HEK293 (cell line): ENCODE data around the gene CDH23.
A peak's percentile ranks its signal among the peaks of the same experiment; 100 is the strongest.

Experiments used
- CTCF ChIA-PET: fragments of 350-600 bp; formaldehyde crosslinking; extraction: SDS; loops from one replicate; lab custom pipeline; 2021; ENCODE audit warnings: antibody characterized with exemption; lab: Yijun Ruan, JAX
- POLR2A ChIA-PET: fragments of 300-600 bp; formaldehyde crosslinking; extraction: SDS; loops from one replicate; lab custom pipeline; 2020; ENCODE audit warnings: antibody characterized with exemption, inconsistent platforms; lab: Yijun Ruan, JAX
- H3K27ac ChIP-seq: fragments of 200-500 bp; sonication (Bioruptor generic); 2 replicates; pipeline ENCODE4 v1.5.1; 2014; ENCODE audit warnings: low read depth, low read length, control low read depth, inconsistent platforms; ENCODE audit errors: extremely low read depth
- H3K36me3 ChIP-seq, 2 experiments: fragments of 200-500 bp in 1 of 2; sonication (Bioruptor generic) in 1 of 2; 1 replicate in 1 of 2; 2 replicates in 1 of 2; pipeline ENCODE4 v1.5.1; 2014 to 2017; ENCODE audit warnings: inconsistent platforms in 2 of 2, low read length in 2 of 2; ENCODE audit not compliant: control insufficient read depth in 2 of 2, insufficient read depth in 1 of 2
- H3K4me1 ChIP-seq: fragments of 200-500 bp; sonication (Bioruptor generic); 2 replicates; pipeline ENCODE4 v1.5.1; 2014; ENCODE audit warnings: mild to moderate bottlenecking, low read length, inconsistent platforms; ENCODE audit not compliant: control insufficient read depth, insufficient read depth
- H3K4me3 ChIP-seq: 2 replicates; pipeline ENCODE4 v1.5.1; 2011; ENCODE audit warnings: low read depth, mild to moderate bottlenecking, control low read depth, low read length, moderate library complexity
- H3K9me3 ChIP-seq: fragments of 200-500 bp; sonication (Bioruptor generic); 2 replicates; pipeline ENCODE4 v1.5.1; 2014; ENCODE audit warnings: low read depth, low read length, inconsistent platforms; ENCODE audit not compliant: control insufficient read depth, insufficient read depth
- AEBP2 ChIP-seq: fragments of 450-650 bp; formaldehyde crosslinking; IDR thresholded peaks from 2 replicates; pipeline ENCODE4 v1.5.1; 2016; ENCODE audit warnings: missing biosample characterization, missing genetic modification characterization, borderline replicate concordance
- GLIS2 ChIP-seq: fragments of 450-650 bp; formaldehyde crosslinking; IDR thresholded peaks from 2 replicates; pipeline ENCODE4 v1.5.1; 2016; ENCODE audit warnings: missing biosample characterization, missing genetic modification characterization
- MYNN ChIP-seq: fragments of 450-650 bp; formaldehyde crosslinking; IDR thresholded peaks from 2 replicates; pipeline ENCODE4 v1.5.1; 2016; ENCODE audit warnings: missing biosample characterization, missing genetic modification characterization, borderline replicate concordance
- OVOL3 ChIP-seq: fragments of 450-650 bp; formaldehyde crosslinking; IDR thresholded peaks from 2 replicates; pipeline ENCODE4 v1.5.1; 2016; ENCODE audit warnings: missing biosample characterization, missing genetic modification characterization
- RBAK ChIP-seq: fragments of 450-650 bp; formaldehyde crosslinking; IDR thresholded peaks from 2 replicates; pipeline ENCODE4 v1.5.1; 2016; ENCODE audit warnings: missing biosample characterization, missing genetic modification characterization
- SALL2 ChIP-seq: fragments of 450-650 bp; formaldehyde crosslinking; IDR thresholded peaks from 2 replicates; pipeline ENCODE4 v1.5.0; 2017; ENCODE audit warnings: missing biosample characterization, mild to moderate bottlenecking, missing genetic modification characterization, borderline replicate concordance
- ZNF114 ChIP-seq: fragments of 450-650 bp; formaldehyde crosslinking; IDR thresholded peaks from 2 replicates; pipeline ENCODE4 v1.5.0; 2017; ENCODE audit warnings: missing biosample characterization, missing genetic modification characterization
- ZNF133 ChIP-seq: fragments of 450-650 bp; formaldehyde crosslinking; IDR thresholded peaks from 2 replicates; pipeline ENCODE4 v1.5.1; 2016; ENCODE audit warnings: missing biosample characterization, missing genetic modification characterization
- ZNF146 ChIP-seq: fragments of 450-650 bp; formaldehyde crosslinking; IDR thresholded peaks from 2 replicates; pipeline ENCODE4 v1.5.1; 2016; ENCODE audit warnings: missing biosample characterization, missing genetic modification characterization
- ZNF174 ChIP-seq: fragments of 450-650 bp; formaldehyde crosslinking; IDR thresholded peaks from 2 replicates; pipeline ENCODE4 v1.5.0; 2017; ENCODE audit warnings: missing biosample characterization, mild to moderate bottlenecking, missing genetic modification characterization
- ZNF311 ChIP-seq: fragments of 450-650 bp; formaldehyde crosslinking; IDR thresholded peaks from 2 replicates; pipeline ENCODE4 v1.5.1; 2017; ENCODE audit warnings: missing biosample characterization, missing genetic modification characterization, borderline replicate concordance
- ZNF366 ChIP-seq: fragments of 450-650 bp; formaldehyde crosslinking; conservative IDR thresholded peaks from 2 replicates; pipeline ENCODE4 v1.5.1; 2016; ENCODE audit warnings: missing biosample characterization, missing genetic modification characterization
- ZNF571 ChIP-seq: fragments of 450-650 bp; formaldehyde crosslinking; IDR thresholded peaks from 2 replicates; pipeline ENCODE4 v1.5.0; 2017; ENCODE audit warnings: missing biosample characterization, missing genetic modification characterization
- ZNF600 ChIP-seq: fragments of 450-650 bp; formaldehyde crosslinking; IDR thresholded peaks from 2 replicates; pipeline ENCODE4 v1.5.1; 2016; ENCODE audit warnings: missing biosample characterization, missing genetic modification characterization
- ZNF610 ChIP-seq: fragments of 450-650 bp; formaldehyde crosslinking; IDR thresholded peaks from 2 replicates; pipeline ENCODE4 v1.5.1; 2016; ENCODE audit warnings: missing biosample characterization, missing genetic modification characterization, borderline replicate concordance
- ZNF623 ChIP-seq: fragments of 450-650 bp; formaldehyde crosslinking; IDR thresholded peaks from 2 replicates; pipeline ENCODE4 v1.5.1; 2016; ENCODE audit warnings: missing biosample characterization, missing genetic modification characterization
- ZNF677 ChIP-seq: fragments of 450-650 bp; IDR thresholded peaks from 2 replicates; pipeline ENCODE4 v1.5.0; 2018; ENCODE audit warnings: missing biosample characterization, mild to moderate bottlenecking, missing genetic modification characterization, moderate library complexity
- ZNF776 ChIP-seq: fragments of 450-650 bp; formaldehyde crosslinking; IDR thresholded peaks from 2 replicates; pipeline ENCODE4 v1.5.0; 2017; ENCODE audit warnings: missing biosample characterization, missing genetic modification characterization, borderline replicate concordance
- ZSCAN16 ChIP-seq: fragments of 450-650 bp; formaldehyde crosslinking; IDR thresholded peaks from 2 replicates; pipeline ENCODE4 v1.5.1; 2016; ENCODE audit warnings: missing biosample characterization, missing genetic modification characterization
- TF ChIP-seq, protein P1 (sequence below): fragments of 450-650 bp; formaldehyde crosslinking; IDR thresholded peaks from 2 replicates; pipeline ENCODE4 v1.5.1; 2016; ENCODE audit warnings: missing biosample characterization, missing genetic modification characterization
- TF ChIP-seq, protein P2 (sequence below): fragments of 450-650 bp; formaldehyde crosslinking; IDR thresholded peaks from 2 replicates; pipeline ENCODE4 v1.5.1; 2016; ENCODE audit warnings: missing biosample characterization, missing genetic modification characterization
- TF ChIP-seq, protein P3 (sequence below): fragments of 450-650 bp; formaldehyde crosslinking; IDR thresholded peaks from 2 replicates; pipeline ENCODE4 v1.5.1; 2017; ENCODE audit warnings: missing biosample characterization, missing genetic modification characterization
- TF ChIP-seq, protein P4 (sequence below): fragments of 450-650 bp; formaldehyde crosslinking; IDR thresholded peaks from 2 replicates; pipeline ENCODE4 v1.5.1; 2016; ENCODE audit warnings: missing biosample characterization, missing genetic modification characterization

Gene CDH23

DNA sequence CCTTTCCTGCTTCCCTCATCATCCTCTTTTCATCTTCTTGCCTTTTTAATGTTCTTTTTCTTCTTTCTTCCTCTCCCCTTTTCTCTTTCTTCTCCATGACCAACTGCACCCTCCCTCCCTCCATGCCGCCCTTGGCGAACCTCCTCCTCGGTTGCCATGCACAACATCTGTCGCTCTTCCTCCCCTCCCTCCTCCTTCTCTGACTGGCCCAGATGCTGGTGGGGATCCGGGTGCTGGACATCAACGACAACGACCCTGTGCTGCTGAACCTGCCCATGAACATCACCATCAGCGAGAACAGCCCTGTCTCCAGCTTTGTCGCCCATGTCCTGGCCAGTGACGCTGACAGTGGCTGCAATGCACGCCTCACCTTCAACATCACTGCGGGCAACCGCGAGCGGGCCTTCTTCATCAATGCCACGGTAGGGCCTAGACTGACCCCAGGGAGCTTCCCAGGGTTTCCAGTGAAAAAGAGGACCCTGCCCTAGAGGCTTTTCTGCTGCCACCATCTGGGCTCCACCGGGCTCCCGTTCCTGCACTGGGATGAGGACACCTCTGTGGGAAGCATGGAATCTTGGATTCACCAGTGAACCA is 388.1 kb downstream of the CDH23 start:
- Histone ChIP-seq H3K36me3 (no peaks in the 10 kb centered on the region), H3K27ac (no peak overlapping the region), H3K4me1 (no peaks in the 10 kb centered on the region), H3K9me3 (no peaks in the 10 kb centered on the region), H3K4me3 (no peak overlapping the region)
- TF ChIP-seq ZNF366 (tag by site-specific recombination) (peak; percentile 31; the same call in 1 of the 2 replicates), GLIS2 (no peak), ZNF776 (no peak)
- TF ChIP-seq, protein P1, sequence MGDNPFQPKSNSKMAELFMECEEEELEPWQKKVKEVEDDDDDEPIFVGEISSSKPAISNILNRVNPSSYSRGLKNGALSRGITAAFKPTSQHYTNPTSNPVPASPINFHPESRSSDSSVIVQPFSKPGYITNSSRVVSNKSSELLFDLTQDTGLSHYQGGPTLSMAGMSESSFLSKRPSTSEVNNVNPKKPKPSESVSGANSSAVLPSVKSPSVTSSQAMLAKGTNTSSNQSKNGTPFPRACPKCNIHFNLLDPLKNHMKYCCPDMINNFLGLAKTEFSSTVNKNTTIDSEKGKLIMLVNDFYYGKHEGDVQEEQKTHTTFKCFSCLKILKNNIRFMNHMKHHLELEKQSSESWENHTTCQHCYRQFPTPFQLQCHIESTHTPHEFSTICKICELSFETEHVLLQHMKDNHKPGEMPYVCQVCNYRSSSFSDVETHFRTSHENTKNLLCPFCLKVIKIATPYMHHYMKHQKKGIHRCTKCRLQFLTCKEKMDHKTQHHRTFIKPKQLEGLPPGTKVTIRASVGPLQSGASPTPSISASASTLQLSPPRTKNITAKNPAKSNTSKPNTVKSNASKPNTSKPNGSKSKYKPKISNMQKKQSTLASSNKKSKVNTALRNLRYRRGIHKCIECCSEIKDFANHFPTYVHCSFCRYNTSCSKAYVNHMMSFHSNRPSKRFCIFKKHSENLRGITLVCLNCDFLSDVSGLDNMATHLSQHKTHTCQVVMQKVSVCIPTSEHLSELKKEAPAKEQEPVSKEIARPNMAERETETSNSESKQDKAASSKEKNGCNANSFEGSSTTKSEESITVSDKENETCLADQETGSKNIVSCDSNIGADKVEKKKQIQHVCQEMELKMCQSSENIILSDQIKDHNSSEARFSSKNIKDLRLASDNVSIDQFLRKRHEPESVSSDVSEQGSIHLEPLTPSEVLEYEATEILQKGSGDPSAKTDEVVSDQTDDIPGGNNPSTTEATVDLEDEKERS = no peak
- POLR2A ChIA-PET = no interaction called here
- CTCF ChIA-PET = interaction anchor here (2.0 kb wide), 1 partner anchor 12 kb away, joined by 7 read pairs; the partner anchor contains the start of gene VSIR

DNA sequence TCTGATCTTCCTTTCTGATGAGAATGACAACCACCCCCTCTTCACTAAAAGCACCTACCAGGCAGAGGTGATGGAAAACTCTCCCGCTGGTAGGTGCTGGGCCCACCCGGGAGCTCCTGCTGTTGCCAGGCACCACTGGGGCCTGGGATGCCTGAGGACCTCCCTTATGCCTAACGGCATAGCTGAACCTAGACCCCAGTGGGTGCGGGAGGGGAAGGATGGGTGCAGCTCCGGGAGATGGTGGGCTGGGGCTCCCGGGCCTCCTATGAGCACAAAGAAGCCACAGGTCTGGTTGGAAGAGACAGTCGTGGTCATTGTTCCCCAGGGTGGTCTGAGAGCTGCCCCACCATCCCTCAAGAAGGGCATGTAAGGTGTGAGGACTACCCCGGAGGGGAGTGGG is 392.2 kb downstream of the CDH23 start:
- H3K4me3 ChIP-seq = no peak overlapping the region
- H3K27ac ChIP-seq = no peak overlapping the region
- no peaks in the 10 kb centered on the region for H3K9me3 ChIP-seq
- CTCF ChIA-PET = no interaction called here
- H3K36me3 ChIP-seq = no peaks in the 10 kb centered on the region
- POLR2A ChIA-PET = no interaction called here
- no peak for TF ChIP-seq ZNF114
- TF ChIP-seq ZNF610 (tag by site-specific recombination) = no peak
- no peak for TF ChIP-seq ZNF600 (tag by site-specific recombination)
- TF ChIP-seq OVOL3 (tag by site-specific recombination) = no peak
- no peak for TF ChIP-seq ZNF623
- no peak for TF ChIP-seq MYNN (tag by site-specific recombination)
- no peaks in the 10 kb centered on the region for H3K4me1 ChIP-seq

DNA sequence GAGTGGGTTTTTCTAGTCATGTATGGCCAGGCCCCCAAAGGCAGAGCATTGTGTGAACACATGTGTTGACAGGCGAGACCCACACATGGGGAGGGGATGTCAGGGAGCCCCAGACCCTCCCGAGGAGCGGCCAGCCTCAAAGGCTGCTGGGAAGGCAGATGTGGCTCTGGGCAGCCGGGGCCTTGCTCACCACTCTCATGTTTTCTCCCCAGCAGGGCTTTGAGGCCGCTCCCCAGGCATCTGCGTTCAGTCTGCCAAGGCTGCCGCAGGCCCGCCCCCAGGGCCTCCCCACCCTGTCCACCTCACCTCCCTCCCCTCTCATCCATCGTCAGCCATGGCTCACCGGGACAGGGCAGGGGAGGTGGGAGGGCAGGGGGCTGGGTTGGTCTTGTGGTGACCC is 393.2 kb downstream of the CDH23 start:
- H3K36me3 ChIP-seq = no peaks in the 10 kb centered on the region
- ChIA-PET CTCF (no interaction called here), POLR2A (no interaction called here)
- no peak overlapping the region for H3K4me3 ChIP-seq
- H3K27ac ChIP-seq = no peak overlapping the region
- H3K4me1 ChIP-seq = no peaks in the 10 kb centered on the region
- H3K9me3 ChIP-seq = no peaks in the 10 kb centered on the region
- TF ChIP-seq ZNF174 (tag by site-specific recombination) = no peak
- no peak for TF ChIP-seq ZNF677 (tag by site-specific recombination)
- TF ChIP-seq ZNF133 (tag by site-specific recombination) = no peak
- no peak for TF ChIP-seq ZSCAN16 (tag by site-specific recombination)
- TF ChIP-seq ZNF571 (tag by site-specific recombination) = no peak
- no peak for TF ChIP-seq ZNF146 (tag by site-specific recombination)
- TF ChIP-seq, protein P2, sequence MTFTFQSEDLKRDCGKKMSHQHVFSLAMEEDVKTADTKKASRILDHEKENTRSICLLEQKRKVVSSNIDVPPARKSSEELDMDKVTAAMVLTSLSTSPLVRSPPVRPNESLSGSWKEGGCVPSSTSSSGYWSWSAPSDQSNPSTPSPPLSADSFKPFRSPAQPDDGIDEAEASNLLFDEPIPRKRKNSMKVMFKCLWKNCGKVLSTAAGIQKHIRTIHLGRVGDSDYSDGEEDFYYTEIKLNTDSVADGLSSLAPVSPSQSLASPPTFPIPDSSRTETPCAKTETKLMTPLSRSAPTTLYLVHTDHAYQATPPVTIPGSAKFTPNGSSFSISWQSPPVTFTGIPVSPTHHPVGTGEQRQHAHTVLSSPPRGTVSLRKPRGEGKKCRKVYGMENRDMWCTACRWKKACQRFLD = no peak
- no peak for TF ChIP-seq AEBP2 (tag by site-specific recombination)
- no peak for TF ChIP-seq RBAK (tag by site-specific recombination)
- TF ChIP-seq SALL2 (tag by site-specific recombination) = no peak
- TF ChIP-seq, protein P3, sequence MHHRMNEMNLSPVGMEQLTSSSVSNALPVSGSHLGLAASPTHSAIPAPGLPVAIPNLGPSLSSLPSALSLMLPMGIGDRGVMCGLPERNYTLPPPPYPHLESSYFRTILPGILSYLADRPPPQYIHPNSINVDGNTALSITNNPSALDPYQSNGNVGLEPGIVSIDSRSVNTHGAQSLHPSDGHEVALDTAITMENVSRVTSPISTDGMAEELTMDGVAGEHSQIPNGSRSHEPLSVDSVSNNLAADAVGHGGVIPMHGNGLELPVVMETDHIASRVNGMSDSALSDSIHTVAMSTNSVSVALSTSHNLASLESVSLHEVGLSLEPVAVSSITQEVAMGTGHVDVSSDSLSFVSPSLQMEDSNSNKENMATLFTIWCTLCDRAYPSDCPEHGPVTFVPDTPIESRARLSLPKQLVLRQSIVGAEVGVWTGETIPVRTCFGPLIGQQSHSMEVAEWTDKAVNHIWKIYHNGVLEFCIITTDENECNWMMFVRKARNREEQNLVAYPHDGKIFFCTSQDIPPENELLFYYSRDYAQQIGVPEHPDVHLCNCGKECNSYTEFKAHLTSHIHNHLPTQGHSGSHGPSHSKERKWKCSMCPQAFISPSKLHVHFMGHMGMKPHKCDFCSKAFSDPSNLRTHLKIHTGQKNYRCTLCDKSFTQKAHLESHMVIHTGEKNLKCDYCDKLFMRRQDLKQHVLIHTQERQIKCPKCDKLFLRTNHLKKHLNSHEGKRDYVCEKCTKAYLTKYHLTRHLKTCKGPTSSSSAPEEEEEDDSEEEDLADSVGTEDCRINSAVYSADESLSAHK (tag by site-specific recombination) = no peak
- TF ChIP-seq ZNF311 (tag by site-specific recombination) = no peak
- TF ChIP-seq, protein P4, sequence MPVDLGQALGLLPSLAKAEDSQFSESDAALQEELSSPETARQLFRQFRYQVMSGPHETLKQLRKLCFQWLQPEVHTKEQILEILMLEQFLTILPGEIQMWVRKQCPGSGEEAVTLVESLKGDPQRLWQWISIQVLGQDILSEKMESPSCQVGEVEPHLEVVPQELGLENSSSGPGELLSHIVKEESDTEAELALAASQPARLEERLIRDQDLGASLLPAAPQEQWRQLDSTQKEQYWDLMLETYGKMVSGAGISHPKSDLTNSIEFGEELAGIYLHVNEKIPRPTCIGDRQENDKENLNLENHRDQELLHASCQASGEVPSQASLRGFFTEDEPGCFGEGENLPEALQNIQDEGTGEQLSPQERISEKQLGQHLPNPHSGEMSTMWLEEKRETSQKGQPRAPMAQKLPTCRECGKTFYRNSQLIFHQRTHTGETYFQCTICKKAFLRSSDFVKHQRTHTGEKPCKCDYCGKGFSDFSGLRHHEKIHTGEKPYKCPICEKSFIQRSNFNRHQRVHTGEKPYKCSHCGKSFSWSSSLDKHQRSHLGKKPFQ (tag by site-specific recombination) = no peak
- no peak for TF ChIP-seq MYNN (tag by site-specific recombination)
